GM10847 (cell line): ENCODE data around the gene CFAP46.

Experiments
- POLR2A ChIP-seq: IDR thresholded peaks from 2 replicates; pipeline ENCODE4 v1.6.1; 2011; ENCODE audit not compliant: insufficient read length; ENCODE audit errors: extremely low read depth

CFAP46 gene

GRCh38 chr10:132942101-132943057 lies at the start of gene CFAP46:
Gene CFAP46 (minus strand): TSS chr10:132942570. CDS start chr10:132942484, 86 bp downstream.
- TF ChIP-seq POLR2A, result no peak

GRCh38 chr10:132991706-132992432 lies 49.5 kb upstream of the CFAP46 start:
- no peak for TF ChIP-seq POLR2A

GRCh38 chr10:132990684-132991545 lies 48.5 kb upstream of the CFAP46 start:
- TF ChIP-seq POLR2A, result no peak

GRCh38 chr10:132989476-132990415 lies 47.4 kb upstream of the CFAP46 start:
- no peak for TF ChIP-seq POLR2A

- no peak for TF ChIP-seq POLR2A
Observed at GRCh38 chr10:132988988-132989387, 46.6 kb upstream of the CFAP46 start.

GRCh38 chr10:132987671-132988571 lies 45.6 kb upstream of the CFAP46 start:
- no peak for TF ChIP-seq POLR2A

- no peak for TF ChIP-seq POLR2A
Observed at GRCh38 chr10:132986978-132987377, 44.6 kb upstream of the CFAP46 start.

- no peak for TF ChIP-seq POLR2A
Observed at GRCh38 chr10:132986576-132986975, 44.2 kb upstream of the CFAP46 start.

- TF ChIP-seq POLR2A, result no peak
Observed at GRCh38 chr10:132986076-132986475, 43.7 kb upstream of the CFAP46 start.

GRCh38 chr10:132985546-132985900 lies 43.2 kb upstream of the CFAP46 start:
- no peak for TF ChIP-seq POLR2A

- no peak for TF ChIP-seq POLR2A
Observed at GRCh38 chr10:132984801-132985545, 42.6 kb upstream of the CFAP46 start.

- TF ChIP-seq POLR2A, result no peak
Observed at GRCh38 chr10:132984008-132984295, 41.6 kb upstream of the CFAP46 start.
